HG03135 (cell line): Measurements from ENCODE around the gene MPP3.

Experiments
- ATAC-seq: cut with Tn5 transposase; IDR thresholded peaks from one replicate; pipeline ENCODE4 v1.9.1; 2021; ENCODE audit warnings: mild to moderate bottlenecking, moderate library complexity; ENCODE audit not compliant: unreplicated experiment

MPP3 gene

DNA sequence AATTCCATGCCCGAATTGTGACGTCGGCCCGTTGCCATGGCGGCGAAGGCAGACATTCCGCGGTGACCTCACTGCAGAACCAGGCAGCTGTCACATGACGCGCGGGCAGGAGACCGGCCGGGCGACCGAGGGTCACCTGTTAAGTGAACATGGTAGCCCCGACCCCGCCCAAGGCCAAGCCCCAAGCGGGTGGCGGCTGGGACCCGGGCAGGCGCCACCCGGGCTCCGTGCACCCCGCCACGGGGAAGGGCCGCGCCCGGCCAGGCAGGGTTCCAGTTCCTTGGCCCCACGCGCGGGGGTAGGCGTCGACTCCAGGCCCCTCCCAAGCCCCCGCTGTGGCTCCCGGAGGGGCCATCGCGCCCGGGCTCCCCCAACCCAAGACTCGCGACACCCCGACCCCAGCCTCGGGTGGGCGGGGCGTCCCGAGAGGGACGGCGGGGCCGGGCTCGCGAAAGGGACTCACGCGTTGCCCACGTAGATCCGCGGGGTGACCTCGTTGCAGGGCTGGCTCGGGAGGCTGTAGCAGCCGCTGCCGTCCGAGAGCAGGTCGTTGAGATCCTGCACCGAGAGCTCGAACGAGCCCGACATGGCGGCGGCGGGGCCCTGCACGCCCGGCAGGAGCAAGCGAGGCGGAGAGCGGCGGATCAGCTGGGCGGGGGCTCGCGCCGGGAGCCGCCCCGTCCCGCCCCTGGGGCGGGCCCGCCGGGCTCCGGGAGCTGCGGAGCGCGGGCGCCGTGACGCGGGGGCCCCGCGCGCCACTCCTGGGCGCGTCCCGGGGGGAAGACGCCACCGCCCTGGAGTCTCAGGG lies 54.4 kb downstream of the MPP3 start, which contains the start of gene DUSP3:
DUSP3 (minus strand) TSS at position 641 of the 808 bp plus-strand sequence; CDS start at position 588, 53 bp downstream.
- peak; percentile 77 for ATAC-seq

DNA sequence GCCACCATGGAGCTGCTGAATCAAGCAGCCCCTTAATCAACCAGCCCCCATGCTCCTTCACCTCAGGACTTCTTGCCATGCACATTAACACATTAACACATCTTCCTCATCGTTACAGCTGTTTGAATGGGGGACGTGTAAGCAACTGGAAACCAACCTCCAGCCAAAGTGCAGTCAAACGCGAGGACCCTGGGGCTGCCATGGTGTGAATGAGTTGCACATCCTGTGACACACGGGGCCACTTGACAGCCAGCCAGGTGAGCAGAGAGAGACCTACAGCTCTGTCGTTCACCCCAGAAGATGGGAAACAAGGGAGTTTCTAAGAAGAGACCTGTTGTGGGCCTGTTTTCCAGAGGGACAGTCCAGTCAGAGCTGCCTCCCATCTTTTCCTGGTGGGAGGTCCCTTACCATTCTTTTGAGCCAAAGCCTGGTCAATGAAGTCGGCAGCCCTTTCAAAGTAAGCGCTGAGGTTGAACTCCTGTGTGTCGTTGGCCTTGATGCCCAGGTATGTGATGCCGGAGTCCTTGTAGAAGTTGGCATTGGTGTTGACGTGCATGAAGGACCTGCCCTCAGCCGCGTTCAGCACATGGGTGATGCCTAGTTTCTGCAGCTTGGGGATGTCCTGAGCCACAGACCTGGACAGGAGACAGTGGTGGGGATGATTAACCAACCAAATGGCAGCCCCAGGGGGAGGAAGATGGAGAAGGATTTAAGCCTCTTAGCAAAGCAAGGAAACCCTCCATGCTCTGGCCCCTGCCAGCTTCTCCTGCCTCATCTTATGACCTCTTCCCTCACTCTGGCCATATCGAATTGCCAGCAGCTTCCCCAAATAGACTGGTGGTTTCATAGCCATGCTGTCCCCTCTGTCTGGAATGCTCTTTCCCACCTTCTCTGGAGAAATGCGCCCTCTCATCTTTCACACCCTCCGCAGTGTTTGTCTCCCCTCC lies 58.4 kb downstream of the MPP3 start:
- no peak for ATAC-seq

DNA sequence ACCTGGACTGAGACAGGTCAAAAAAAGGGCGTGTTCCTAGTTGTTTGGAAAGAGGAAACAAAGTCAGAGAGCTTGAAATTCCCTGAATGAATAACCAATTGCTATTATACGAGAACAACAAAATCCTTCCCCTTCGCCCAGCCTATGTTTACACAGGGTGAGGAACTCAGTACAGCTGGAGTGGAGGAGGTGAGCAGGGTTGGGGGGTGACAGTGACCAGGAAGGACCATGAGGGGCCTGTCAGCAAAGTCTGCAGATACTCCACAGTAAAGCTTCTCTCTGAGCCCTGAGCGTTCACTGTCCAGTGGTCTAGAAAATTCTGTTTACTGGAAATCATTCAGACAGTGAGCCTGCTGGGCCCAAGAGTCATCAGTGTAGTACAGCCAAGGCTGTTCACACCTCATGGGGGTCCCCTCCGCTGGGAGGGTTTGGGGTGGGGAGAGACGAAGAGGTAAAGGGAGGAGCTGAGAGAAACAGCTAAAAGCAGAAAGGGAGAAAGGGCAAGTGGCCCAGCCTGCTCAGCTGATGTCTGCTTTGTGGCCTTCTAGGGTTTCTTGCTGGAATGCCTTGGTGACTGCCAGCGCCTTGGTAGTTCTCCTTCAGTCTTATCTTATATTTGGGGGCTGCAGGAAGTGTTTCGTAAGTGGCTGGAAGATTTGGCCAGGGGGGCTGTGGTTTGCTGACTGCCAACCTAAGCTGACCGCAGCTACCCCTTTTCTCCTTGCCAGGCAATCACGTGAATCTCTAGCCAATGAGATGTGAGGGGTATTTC lies 59.9 kb downstream of the MPP3 start:
- no peak for ATAC-seq

DNA sequence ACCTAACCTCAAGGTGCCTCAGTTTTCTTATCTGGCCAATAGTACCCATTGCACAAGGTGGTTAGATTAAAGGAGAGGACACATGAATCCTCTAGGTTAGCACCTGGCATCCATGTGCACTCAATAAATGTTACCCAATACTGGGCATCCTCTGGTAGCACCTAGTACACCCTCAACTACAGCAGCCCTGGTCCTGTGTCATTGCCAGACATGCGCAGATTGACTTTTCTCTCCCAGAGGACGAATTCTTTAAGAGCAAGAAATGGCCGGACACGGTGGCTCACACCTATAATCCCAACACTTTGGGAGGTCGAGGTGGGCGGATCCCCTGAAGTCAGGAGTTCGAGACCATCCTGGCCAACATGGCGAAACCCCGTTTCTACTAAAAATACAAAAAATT lies 61.5 kb downstream of the MPP3 start:
- ATAC-seq, result no peak

DNA sequence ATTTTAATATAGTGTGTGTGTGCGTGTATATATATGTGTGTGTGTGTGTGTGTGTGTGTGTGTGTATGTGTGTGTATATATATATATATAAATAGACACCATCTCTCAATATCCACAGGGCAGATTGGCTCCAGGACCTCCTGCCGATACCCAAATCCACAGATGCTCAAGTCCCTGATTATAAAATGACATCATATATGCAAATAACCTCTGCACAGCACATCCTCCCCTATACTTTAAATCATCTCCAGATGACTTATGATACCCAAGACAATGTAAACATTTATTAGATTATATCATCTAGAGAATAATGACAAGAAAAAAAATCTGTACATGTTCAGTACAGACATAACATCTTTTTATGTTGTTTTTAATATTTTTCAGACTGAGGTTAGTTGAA lies 62.0 kb downstream of the MPP3 start:
- no peak for ATAC-seq

DNA sequence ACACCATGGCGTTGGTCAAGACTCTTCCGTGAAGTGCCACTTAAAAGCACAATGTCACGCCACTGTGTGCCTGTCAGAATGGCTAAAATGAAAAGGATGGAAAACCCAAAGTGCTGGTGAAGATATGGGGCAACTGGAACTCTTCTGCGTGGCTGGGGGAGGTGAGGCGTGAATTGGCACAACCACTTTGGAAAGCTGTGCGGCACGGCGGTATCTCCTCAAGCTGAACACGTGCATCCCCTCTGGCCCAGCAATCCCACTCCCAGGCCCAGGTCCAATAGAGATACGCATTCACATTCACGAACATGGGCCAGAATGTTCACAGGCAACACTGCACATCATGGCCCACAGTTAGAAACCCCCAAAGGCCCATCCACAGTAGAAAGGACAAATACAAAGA lies 63.1 kb downstream of the MPP3 start:
- ATAC-seq, result no peak

DNA sequence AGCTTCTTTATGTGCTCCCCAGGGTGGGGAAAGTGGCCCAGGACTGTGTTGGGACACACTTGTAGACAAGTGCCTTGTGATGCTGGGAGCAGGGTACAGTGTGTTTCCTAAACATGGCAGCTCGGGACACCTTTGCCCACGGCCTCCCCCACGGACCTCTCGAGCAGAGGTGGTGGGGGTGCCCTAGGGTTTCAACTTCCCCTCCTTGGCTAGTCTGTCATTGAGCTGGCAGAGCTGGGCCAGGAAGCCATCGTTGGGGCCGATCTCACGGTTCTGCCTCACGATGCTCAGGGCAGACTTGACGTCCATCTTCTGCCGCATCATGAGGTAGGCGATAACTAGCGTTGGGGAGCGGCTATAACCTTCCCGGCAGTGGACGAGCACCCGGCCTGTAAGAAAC lies 63.5 kb downstream of the MPP3 start:
- ATAC-seq, result no peak

DNA sequence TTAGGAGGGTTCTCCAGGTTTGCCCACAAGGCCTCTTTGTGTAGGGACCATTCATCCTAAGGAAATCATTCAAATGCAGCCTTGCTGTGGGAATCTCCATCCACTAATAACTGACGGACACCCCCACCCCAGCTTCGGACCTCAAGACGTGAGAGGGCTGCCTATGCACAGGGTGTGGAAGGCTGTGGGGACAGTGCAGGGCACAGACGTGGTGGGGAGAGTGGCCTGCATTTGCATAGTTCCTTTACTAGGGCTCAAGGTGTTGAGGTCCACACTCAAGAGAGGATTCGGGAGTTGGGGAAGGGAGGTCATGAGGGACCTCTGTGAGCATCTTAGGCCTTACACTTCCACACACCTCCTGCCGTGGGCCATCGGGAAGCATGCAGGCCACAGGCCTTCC lies 64.0 kb downstream of the MPP3 start:
- no peak for ATAC-seq

DNA sequence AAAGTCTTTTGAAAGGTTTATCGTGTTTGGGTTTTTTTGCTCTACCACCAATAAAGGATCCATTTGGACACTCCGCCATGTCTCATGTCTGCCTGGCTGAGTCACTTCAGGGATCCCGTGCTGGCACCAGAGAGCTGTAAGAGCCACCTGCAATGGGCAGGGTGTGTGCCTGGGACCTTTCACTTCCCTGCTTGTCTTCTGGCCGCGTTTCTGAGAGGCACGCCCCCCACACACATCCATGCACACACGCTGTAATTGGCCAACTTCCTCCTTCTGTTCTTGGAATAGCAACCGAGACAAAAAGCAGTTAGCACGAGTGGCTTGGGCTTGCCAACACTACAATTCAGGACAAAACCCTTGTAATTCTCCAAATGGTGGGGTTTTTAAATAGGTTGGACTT lies 64.6 kb downstream of the MPP3 start:
- ATAC-seq, result no peak

DNA sequence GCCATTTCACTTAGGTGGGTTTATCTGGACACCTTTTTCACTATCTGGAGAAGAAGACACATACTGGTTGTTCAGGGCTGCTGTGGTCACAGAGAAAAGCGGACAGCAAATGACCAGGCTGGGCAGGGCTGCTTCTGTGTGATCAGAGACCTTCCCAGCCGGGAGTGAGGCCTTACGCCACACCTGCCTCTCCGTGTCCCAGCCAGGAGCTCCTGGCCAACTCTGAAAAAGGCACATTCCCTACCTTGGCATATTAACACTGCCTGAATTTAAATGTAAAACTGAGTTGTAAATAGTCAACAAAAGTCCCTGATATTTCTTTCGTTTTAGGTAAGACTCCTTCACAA lies 65.3 kb downstream of the MPP3 start:
- ATAC-seq, result no peak

DNA sequence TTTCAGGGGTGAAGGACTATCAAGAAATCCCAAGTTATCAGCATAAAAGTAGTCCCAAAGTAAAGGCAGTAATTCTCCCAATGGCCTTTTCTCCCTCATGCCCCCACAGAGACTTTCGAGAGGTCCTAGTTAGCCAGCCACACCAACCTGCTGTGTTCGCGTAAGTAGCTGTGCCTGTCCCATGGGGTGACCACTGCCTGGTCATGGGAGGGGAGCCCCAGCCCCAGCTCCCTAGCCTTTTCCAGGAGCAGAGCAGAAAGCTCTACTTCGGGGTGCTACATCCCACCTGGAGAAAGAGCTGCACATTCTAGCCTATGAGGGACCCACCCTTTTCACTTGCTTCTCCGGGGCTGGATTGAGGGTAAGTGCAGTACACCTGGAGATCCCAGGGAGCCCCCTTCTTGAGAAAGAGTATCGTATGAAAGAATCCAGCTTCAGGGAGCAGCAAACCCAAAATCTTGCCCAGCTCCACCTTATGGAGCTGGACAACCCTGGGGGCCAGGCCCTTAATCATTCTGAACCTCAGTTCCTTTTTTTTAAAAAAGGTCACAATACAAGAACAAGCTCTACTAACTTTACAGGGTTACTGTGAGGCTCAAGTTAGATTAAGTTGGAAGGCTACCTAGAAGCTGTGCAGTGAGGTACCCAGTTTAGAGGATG lies 65.8 kb downstream of the MPP3 start:
- no peak for ATAC-seq

DNA sequence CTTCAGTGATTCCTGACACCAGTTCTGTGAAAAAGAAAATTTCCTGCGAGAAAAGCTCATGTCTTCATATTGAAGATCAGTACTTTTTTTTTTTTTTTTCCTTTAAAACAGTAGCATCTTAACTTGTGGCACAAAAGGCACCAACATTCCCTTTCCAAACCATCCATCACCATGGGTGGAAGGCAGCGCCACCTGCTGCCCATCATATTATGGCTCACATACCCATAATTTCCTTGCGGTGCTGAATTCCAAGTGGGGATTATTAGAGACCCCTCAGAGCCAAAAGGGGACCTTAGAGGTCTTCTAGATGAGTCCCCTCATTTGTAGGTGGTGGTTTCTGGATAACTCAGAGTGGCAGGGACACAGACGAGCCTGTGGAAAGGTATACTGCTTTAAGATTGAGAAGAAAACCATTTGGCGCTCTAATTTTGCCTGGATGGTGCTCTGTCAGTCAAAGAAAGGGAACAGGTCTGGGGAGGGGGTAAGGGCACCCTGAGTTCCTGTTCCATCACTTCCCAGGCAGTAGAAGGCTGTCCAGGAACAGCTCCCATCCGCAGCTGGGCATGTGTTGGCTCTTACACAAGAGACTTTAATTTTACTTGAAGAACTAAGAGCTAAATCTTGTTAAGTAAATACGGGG lies 66.4 kb downstream of the MPP3 start:
- no peak for ATAC-seq

DNA sequence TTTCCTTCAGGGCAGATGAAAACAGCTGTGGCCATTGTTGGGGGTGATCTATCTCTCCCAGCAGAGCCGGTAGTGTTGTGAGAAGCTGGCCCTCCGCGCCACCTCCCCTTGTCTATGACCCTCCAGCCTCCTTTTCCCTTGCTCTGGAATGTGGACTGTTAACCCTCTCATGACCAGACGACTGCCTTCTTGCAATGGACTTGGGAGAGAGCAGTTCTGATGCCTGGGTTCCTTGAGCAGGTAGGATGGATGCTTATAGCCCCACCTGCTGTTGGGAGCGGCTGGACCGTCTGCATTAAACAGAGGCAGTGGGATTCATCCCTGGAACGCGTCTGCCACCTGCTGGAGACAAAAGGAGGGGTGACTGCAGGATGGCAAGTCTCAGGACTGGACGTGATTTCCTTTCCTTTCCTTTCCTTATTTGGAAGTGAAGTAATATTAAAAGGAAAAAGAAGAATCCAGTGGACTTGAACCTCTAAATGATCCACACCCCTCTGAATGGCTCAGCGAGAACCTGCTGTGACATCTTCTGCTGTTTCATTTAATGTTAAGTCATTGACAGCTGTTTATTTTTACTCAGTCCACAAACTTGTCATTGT lies 72.6 kb downstream of the MPP3 start:
- ATAC-seq, result no peak

DNA sequence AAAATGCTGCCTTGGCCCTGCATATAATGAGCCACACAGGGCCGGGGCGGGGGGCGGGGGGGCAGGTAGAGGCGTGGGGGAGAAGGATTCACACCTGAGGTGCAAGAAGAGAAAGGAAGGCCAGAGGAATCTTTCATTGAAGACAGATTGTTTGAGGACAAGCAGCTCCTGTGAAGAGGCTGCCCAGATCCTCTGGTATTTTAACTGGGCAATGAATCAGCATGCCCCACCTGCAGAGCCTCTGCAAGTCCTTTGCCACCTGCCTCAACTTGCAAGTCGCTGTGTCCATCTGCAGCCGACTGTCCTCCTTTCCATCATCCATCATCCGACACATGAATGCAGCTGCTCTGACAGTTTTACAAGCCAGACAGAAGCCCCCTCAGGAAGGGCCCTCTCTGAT lies 73.1 kb downstream of the MPP3 start:
- ATAC-seq, result no peak

DNA sequence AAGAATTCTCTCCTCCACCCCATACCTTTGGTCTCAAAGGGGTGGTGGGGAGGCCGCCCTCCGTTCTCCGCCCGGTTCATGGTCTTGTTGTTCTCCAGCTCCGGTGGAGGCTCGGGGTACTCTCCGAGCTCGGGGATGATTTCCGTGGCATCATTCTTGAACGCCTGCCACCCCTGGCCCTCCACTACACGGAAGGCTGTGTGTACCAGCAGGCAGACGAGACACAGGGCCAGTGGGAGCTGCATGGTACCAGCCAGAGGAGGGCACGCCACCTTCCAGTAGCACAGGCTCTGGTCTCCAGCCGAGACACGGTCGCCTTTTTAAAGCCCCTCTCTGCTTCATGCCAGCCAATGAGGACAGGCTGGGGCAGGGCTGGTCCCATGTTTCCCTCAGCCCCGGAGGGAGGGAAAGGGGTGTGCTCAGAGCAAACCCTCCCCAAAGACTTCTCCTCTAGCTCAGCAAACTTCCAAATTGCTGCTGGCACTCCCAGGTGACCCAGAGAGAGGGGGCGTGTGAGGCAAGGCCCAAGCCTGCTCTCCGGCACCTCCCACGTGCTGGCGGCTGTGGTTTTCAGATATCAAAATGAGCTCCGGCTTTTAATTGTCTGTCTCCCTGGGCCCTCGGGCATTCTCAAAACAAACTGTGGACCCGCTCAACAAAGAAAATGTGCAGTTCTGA lies 74.3 kb downstream of the MPP3 start, which contains the start of gene SOST:
SOST (minus strand) TSS at position 295 of the 678 bp plus-strand sequence; CDS start at position 245, 50 bp downstream.
- no peak for ATAC-seq

DNA sequence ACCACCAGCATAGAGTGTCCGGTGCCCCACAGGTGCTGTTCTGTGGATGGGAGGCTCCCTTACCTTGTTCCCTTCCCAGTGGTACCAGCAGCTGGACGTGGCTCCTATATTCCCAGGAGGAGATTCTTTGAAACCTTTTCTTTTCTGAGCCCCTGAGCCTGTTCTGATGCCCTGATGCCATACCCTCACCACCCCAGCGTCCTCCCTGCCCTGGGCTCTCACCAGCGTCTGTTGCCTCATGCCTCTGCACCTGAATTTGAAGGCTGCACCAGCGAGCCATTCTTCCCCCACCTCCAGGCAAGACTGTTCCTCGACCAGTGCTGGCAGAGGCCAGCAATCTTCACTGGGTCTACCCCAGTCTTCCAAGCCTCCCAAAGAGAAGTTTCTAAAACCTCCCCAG lies 74.9 kb downstream of the MPP3 start:
- ATAC-seq, result no peak

DNA sequence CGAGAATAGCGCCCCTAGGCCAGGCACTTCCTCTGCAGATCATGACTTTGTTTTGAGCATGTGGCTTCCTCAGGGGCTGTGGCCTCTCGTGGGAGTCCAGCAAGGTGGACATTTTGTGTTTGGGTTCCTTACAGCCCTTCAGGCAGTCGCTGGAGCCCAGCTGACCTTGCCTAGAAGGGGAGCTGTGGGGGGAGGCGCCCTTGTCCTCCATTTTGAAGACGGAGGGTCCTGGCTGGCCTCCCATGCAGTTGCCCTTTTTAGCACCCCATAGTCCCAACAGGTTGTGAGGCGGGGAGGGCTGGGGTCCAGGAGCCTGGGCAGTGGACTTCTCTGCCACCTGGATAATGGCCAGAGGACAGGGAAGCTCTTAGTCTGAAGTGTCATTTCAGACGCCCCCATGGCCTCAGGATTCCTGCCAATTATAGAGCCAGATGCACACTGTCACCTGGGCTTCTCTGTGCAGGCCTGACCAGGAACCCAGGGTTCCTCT lies 75.7 kb downstream of the MPP3 start:
- ATAC-seq, result no peak

DNA sequence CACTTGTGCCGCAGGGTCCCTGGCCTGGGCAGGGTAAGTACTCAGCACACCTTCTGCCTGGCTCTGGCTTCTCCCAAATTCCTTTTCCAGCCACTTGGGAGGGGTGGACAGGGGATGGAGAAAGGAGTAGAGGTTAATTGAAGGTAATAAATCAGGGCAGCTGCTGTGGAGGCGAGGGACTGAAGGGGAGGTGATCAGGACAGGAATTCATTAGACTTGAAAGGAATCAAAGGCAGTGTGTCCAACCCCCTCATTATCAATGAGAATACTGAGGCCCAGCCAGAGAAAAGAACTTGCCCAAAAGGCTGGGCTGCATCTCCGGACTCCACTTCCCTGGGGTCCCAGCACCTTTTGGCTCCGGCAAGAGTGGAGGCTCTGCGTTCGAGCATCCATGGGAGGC lies 76.7 kb downstream of the MPP3 start:
- no peak for ATAC-seq

DNA sequence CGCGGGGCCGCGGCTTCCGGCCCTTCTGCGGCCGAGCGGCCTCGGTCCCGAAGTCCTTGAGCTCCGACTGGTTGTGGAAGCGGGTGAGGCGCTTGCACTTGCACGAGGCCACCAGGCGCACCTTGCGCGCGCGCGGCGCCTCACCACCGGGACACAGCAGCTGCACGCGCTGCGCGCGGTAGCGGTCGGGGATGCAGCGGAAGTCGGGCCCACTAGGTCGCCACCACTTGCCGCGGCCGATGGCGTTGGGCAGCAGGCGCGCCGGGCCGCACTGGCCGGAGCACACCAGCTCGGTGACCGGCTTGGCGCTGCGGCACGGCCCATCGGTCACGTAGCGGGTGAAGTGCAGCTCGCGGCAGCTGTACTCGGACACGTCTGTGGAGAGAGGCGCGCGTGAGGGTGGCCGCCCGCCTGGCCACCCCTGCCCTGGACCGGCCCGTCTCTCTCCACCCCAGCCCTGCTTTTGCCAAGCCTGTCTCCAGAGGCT lies 77.5 kb downstream of the MPP3 start:
- no peak for ATAC-seq
